Colonic mucosa (tissue), 4 donors: ENCODE measurements around the gene ARHGAP8. TPM values are rescaled to one million over a fixed set of nuclear protein-coding genes. Genes with fewer than 3 reads are reported as not detected.

Experiments
- DNase-seq: peaks from one replicate; pipeline ENCODE4 v3.0.0-alpha.2; 2020
- H3K27ac ChIP-seq: fragments of 200-600 bp; one replicate; pipeline ENCODE4 v1.8.0; 2021
- H3K27me3 ChIP-seq: fragments of 200-600 bp; one replicate; pipeline ENCODE4 v1.8.0; 2021
- H3K36me3 ChIP-seq: fragments of 200-600 bp; one replicate; pipeline ENCODE4 v1.8.0; 2021
- H3K4me1 ChIP-seq: fragments of 200-600 bp; one replicate; pipeline ENCODE4 v1.8.0; 2021; ENCODE audit warnings: mild to moderate bottlenecking
- H3K4me3 ChIP-seq: fragments of 200-600 bp; one replicate; pipeline ENCODE4 v1.8.0; 2021
- H3K9ac ChIP-seq, 2 donors: one replicate each; pipeline ENCODE4 v1.7.0; 2013; ENCODE audit warnings: control low read depth in 2 of 2, low read depth in 2 of 2, low read length in 2 of 2
- H3K9me3 ChIP-seq: fragments of 200-600 bp; one replicate; pipeline ENCODE4 v1.8.0; 2021
- intact Hi-C: fragments of 100-400 bp; cut with DNase I; formaldehyde crosslinking; loops from one replicate; pipeline ENCODE4 v1.14.1; 2022
- total RNA-seq, 2 donors: library from RNA; stranded (reverse); fragmentation: NEBNext Ultra II Directional in 1 of 2; extraction: Animal tissue kit (Norgen Biotek cat#: 25700) in 1 of 2; gene quantifications; one replicate each; pipeline ENCODE4 v1.2.1, GENCODE V29; 2021
- TF ChIP-seq, protein P1 (sequence below): fragments of 200-600 bp; IDR thresholded peaks from one replicate; pipeline ENCODE4 v1.8.0; 2022; ENCODE audit warnings: antibody characterized with exemption, mild to moderate bottlenecking
- donor health status: healthy.
- donor health status: DM: no; HTN: no; CAD: no.
- donor health status: DM: no; HTN: no; CAD: no.

ARHGAP8 gene
- total RNA-seq, 2 donors from 2014 or later = 38.4 to 69.9 TPM

- Histone ChIP-seq H3K9ac (no peak overlapping the region), H3K9me3 (no peaks in the 10 kb centered on the region), H3K36me3 (no peaks in the 10 kb centered on the region), H3K27me3 (no peaks in the 10 kb centered on the region), H3K27ac (no peak overlapping the region), H3K4me3 (no peak overlapping the region), H3K4me1 (no peaks in the 10 kb centered on the region)
- no peak for DNase-seq
- intact Hi-C loops = no loop called here
- TF ChIP-seq, protein P1, sequence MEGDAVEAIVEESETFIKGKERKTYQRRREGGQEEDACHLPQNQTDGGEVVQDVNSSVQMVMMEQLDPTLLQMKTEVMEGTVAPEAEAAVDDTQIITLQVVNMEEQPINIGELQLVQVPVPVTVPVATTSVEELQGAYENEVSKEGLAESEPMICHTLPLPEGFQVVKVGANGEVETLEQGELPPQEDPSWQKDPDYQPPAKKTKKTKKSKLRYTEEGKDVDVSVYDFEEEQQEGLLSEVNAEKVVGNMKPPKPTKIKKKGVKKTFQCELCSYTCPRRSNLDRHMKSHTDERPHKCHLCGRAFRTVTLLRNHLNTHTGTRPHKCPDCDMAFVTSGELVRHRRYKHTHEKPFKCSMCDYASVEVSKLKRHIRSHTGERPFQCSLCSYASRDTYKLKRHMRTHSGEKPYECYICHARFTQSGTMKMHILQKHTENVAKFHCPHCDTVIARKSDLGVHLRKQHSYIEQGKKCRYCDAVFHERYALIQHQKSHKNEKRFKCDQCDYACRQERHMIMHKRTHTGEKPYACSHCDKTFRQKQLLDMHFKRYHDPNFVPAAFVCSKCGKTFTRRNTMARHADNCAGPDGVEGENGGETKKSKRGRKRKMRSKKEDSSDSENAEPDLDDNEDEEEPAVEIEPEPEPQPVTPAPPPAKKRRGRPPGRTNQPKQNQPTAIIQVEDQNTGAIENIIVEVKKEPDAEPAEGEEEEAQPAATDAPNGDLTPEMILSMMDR = no peak
Observed at GRCh38 chr22:44721213-44721612, 31.2 kb upstream of the ARHGAP8 start.

- no peaks in the 10 kb centered on the region for H3K36me3 ChIP-seq
- H3K27me3 ChIP-seq = no peaks in the 10 kb centered on the region
- no peak overlapping the region for H3K4me3 ChIP-seq
- no peak overlapping the region for H3K27ac ChIP-seq
- intact Hi-C loops = no loop called here
- no peak for DNase-seq
- TF ChIP-seq, protein P1 = no peak
- H3K9ac ChIP-seq = no peak overlapping the region
- no peaks in the 10 kb centered on the region for H3K4me1 ChIP-seq
- H3K9me3 ChIP-seq = no peaks in the 10 kb centered on the region
Observed at GRCh38 chr22:44722611-44723010, 29.8 kb upstream of the ARHGAP8 start.

DNA sequence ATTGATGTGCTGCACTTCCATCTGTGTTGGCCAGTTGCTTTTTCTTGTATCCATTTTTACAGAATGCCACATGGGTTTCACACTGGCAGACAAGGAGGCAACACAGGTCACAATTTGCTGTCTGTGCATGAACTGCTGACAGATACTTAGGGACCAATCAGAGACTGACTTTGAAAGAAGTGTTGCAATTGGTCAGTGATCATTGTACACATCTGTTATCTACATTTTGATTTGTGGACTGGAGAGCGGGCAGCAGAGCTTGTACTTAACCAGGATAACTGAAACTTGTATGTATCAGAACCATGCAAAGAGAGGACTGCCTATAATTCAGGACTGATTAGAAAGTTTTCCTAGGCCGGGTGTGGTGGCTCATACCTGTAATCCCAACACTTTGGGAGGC is 28.6 kb upstream of the ARHGAP8 start:
- H3K4me3 ChIP-seq = no peak overlapping the region
- DNase-seq = no peak
- intact Hi-C loops = no loop called here
- no peaks in the 10 kb centered on the region for H3K27me3 ChIP-seq
- TF ChIP-seq, protein P1 = no peak
- no peak overlapping the region for H3K27ac ChIP-seq
- no peaks in the 10 kb centered on the region for H3K4me1 ChIP-seq
- no peaks in the 10 kb centered on the region for H3K36me3 ChIP-seq
- H3K9me3 ChIP-seq = no peaks in the 10 kb centered on the region
- H3K9ac ChIP-seq = no peak overlapping the region

DNA sequence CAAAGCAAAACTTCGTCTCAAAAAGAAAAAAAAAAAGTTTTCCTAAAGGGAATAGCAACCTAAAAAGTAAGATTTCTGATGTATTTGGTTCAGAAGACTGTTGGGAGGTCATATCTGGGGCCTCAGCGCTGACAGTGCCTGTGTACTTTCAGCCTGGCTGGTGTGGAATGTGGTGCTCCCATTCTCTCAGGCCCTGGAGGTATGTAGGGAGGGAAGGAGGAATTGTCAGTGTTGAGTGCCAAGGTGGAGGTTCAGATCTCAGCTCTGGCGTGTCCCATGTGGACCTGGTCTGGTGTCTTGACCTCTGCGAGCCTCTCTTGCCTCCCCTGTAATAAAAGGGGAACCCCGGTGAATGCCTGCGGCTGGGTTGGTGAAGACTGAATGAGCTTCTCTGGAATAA is 28.0 kb upstream of the ARHGAP8 start:
- DNase-seq = no peak
- no peaks in the 10 kb centered on the region for H3K4me1 ChIP-seq
- TF ChIP-seq, protein P1 = no peak
- H3K27me3 ChIP-seq = no peaks in the 10 kb centered on the region
- H3K9me3 ChIP-seq = no peaks in the 10 kb centered on the region
- no peak overlapping the region for H3K27ac ChIP-seq
- intact Hi-C loops = no loop called here
- no peak overlapping the region for H3K9ac ChIP-seq
- H3K36me3 ChIP-seq = no peaks in the 10 kb centered on the region
- H3K4me3 ChIP-seq = no peak overlapping the region

GRCh38 chr22:44724859-44725258 is 27.5 kb upstream of the ARHGAP8 start:
- H3K9ac ChIP-seq = no peak overlapping the region
- no peak overlapping the region for H3K4me3 ChIP-seq
- no peak for DNase-seq
- H3K27me3 ChIP-seq = no peaks in the 10 kb centered on the region
- no peak overlapping the region for H3K27ac ChIP-seq
- no peaks in the 10 kb centered on the region for H3K9me3 ChIP-seq
- TF ChIP-seq, protein P1 = no peak
- intact Hi-C loops = no loop called here
- no peaks in the 10 kb centered on the region for H3K36me3 ChIP-seq
- H3K4me1 ChIP-seq = no peaks in the 10 kb centered on the region

GRCh38 chr22:44726439-44726838 is 25.9 kb upstream of the ARHGAP8 start:
- TF ChIP-seq, protein P1 = no peak
- no peak for DNase-seq
- H3K9me3 ChIP-seq = no peaks in the 10 kb centered on the region
- H3K4me1 ChIP-seq = no peaks in the 10 kb centered on the region
- no peak overlapping the region for H3K9ac ChIP-seq
- H3K36me3 ChIP-seq = no peaks in the 10 kb centered on the region
- intact Hi-C loops = no loop called here
- H3K4me3 ChIP-seq = no peak overlapping the region
- no peaks in the 10 kb centered on the region for H3K27me3 ChIP-seq
- no peak overlapping the region for H3K27ac ChIP-seq
